Fibroblast of lung (primary cell): ENCODE measurements around the gene ANKRD13B.

Experiments used
- CTCF ChIP-seq, 2 donors: IDR thresholded peaks in 1 of 2; conservative IDR thresholded peaks in 1 of 2; 1 replicate in 1 of 2; 2 replicates in 1 of 2; pipeline ENCODE4 v1.5.1; 2011 to 2012; ENCODE audit warnings: low read length in 2 of 2, control low read depth in 1 of 2, inconsistent platforms in 1 of 2, low read depth in 1 of 2, mild to moderate bottlenecking in 1 of 2
- EZH2 ChIP-seq: IDR thresholded peaks from 2 replicates; pipeline ENCODE4 v1.5.1; 2012; ENCODE audit warnings: low read length, control low read depth, mild to moderate bottlenecking; ENCODE audit errors: missing control alignments

GRCh38 chr17:29663155-29663554, 70.2 kb downstream of the ANKRD13B start:
- TF ChIP-seq CTCF (conservative IDR thresholded peaks at IDR 0.05 in 1 of 2, IDR thresholded peaks at IDR 0.05 in 1 of 2; ENCODE audit: low read depth in 1 of 2, low read length in 2 of 2) (no peak), EZH2 (no peak)
